ENCODE measurements around the gene OTOG. TPM values are rescaled to one million over a fixed set of nuclear protein-coding genes. Genes with fewer than 3 reads are reported as not detected.
"Not testable (repeated sequence)": the region's sequence is repeated elsewhere in the genome, so short reads cannot be mapped to it uniquely, and the experiment has no call there.

Gene OTOG
- total RNA-seq, 2 experiments from 2014 or later, result not detected

- H3K27me3 Mint-ChIP-seq, result peaks cover 17% of the 10 kb centered on the region
Measured at GRCh38 chr11:17613983-17614382, 66.9 kb downstream of the OTOG start.

DNA sequence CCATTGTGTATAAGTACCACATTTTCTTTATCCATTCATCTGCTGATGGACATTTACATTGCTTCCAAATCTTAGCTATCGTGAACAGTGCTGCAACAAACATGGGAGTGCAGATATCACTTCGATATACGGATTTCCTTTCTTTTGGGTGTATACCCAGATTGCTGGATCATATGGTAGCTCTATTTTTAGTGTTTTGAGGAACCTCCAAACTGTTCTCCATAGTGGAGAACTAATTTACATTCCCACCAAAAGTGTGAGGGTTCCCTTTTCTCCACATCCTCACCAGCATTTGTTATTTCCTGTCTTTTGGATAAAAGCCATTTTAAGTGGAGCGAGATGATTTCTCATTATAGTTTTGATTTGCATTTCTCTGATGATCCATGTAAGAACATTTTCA lies 75.7 kb downstream of the OTOG start:
- POLR2A ChIA-PET; H3K4me1 Mint-ChIP-seq (ENCODE audit: low read depth); H3K4me1 ChIP-seq (ENCODE audit: insufficient read depth, low read length); DNase-seq; H3K4me3 ChIP-seq (ENCODE audit: low read length); H3K9me3 ChIP-seq (ENCODE audit: control insufficient read depth in 1 of 2, insufficient read depth in 1 of 2, low read length in 2 of 2); H3K4me3 Mint-ChIP-seq; ATAC-seq (ENCODE audit: poor library complexity); intact Hi-C loops (cut with DNase I, micrococcal nuclease); CTCF ChIA-PET; H3K27ac Mint-ChIP-seq; H3K36me3 Mint-ChIP-seq (ENCODE audit: low read depth); H3K27ac ChIP-seq (ENCODE audit: low read depth in 1 of 2, low read length in 2 of 2); H3K36me3 ChIP-seq (ENCODE audit: insufficient read depth, low read length): not testable (repeated sequence)
- peaks cover 0 to 15% of the 10 kb centered on the region in 2 experiments for H3K27me3 ChIP-seq (ENCODE audit: control insufficient read depth in 1 of 2, insufficient read depth in 2 of 2, low read length in 2 of 2)
- Mint-ChIP-seq H3K27me3 (peaks cover 48% of the 10 kb centered on the region), H3K9me3 (peaks cover 20% of the 10 kb centered on the region)

More at GRCh38 chr11:17613983-17614382, 66.9 kb downstream of the OTOG start:
- Histone ChIP-seq H3K4me1 (ENCODE audit: insufficient read depth, low read length) (no peaks in the 10 kb centered on the region), H3K9me3 (ENCODE audit: control insufficient read depth in 1 of 2, insufficient read depth in 1 of 2, low read length in 2 of 2) (peaks cover 0 to 2% of the 10 kb centered on the region in 2 experiments), H3K4me3 (ENCODE audit: low read length) (no peak overlapping the region), H3K27ac (ENCODE audit: low read depth in 1 of 2, low read length in 2 of 2) (no peak overlapping the region), H3K27me3 (ENCODE audit: control insufficient read depth in 1 of 2, insufficient read depth in 2 of 2, low read length in 2 of 2) (peaks cover 0 to 2% of the 10 kb centered on the region in 2 experiments), H3K36me3 (ENCODE audit: insufficient read depth, low read length) (no peaks in the 10 kb centered on the region)
- no peak for TF ChIP-seq CTCF (IDR thresholded peaks at IDR 0.05)
- CTCF ChIA-PET, result no interaction called here
- DNase-seq, result no peak
- POLR2A ChIA-PET, result no interaction called here
- H3K4me3 Mint-ChIP-seq, result no peak overlapping the region
- no peak for ATAC-seq (ENCODE audit: poor library complexity)
- no peaks in the 10 kb centered on the region for H3K9me3 Mint-ChIP-seq
- intact Hi-C loops (cut with DNase I, micrococcal nuclease), result loop anchor here in 1 of 2 experiments (10.0 kb wide), 1 partner anchor 59 kb away; no protein-coding TSS in a partner anchor
- no peak overlapping the region for H3K27ac Mint-ChIP-seq
- H3K36me3 Mint-ChIP-seq (ENCODE audit: low read depth), result no peaks in the 10 kb centered on the region
- no peaks in the 10 kb centered on the region for H3K4me1 Mint-ChIP-seq (ENCODE audit: low read depth)

GRCh38 chr11:17629113-17629512 lies 82.1 kb downstream of the OTOG start:
- intact Hi-C loops (cut with DNase I, micrococcal nuclease), result no loop called here
- Mint-ChIP-seq H3K4me3 (no peak overlapping the region), H3K9me3 (no peaks in the 10 kb centered on the region), H3K27ac (no peak overlapping the region), H3K27me3 (peaks cover 48% of the 10 kb centered on the region), H3K4me1 (ENCODE audit: low read depth) (no peaks in the 10 kb centered on the region), H3K36me3 (ENCODE audit: low read depth) (no peaks in the 10 kb centered on the region)
- Histone ChIP-seq H3K27ac (ENCODE audit: low read depth in 1 of 2, low read length in 2 of 2) (no peak overlapping the region), H3K27me3 (ENCODE audit: control insufficient read depth in 1 of 2, insufficient read depth in 2 of 2, low read length in 2 of 2) (peaks cover 0 to 17% of the 10 kb centered on the region in 2 experiments), H3K9me3 (ENCODE audit: control insufficient read depth in 1 of 2, insufficient read depth in 1 of 2, low read length in 2 of 2) (no peaks in the 10 kb centered on the region), H3K4me3 (ENCODE audit: low read length) (no peak overlapping the region), H3K36me3 (ENCODE audit: insufficient read depth, low read length) (no peaks in the 10 kb centered on the region), H3K4me1 (ENCODE audit: insufficient read depth, low read length) (no peaks in the 10 kb centered on the region)
- no peak for ATAC-seq (ENCODE audit: poor library complexity)
- TF ChIP-seq CTCF (IDR thresholded peaks at IDR 0.05), result no peak
- ChIA-PET CTCF (no interaction called here), POLR2A (no interaction called here)
- DNase-seq, result no peak

- H3K27ac Mint-ChIP-seq, result no peak overlapping the region
- no peaks in the 10 kb centered on the region for H3K4me1 Mint-ChIP-seq (ENCODE audit: low read depth)
- H3K27ac ChIP-seq (ENCODE audit: low read depth in 1 of 2, low read length in 2 of 2), result no peak overlapping the region
- no peaks in the 10 kb centered on the region for H3K36me3 Mint-ChIP-seq (ENCODE audit: low read depth)
- DNase-seq (no peak), ATAC-seq (ENCODE audit: poor library complexity) (no peak)
- no peaks in the 10 kb centered on the region for H3K4me1 ChIP-seq (ENCODE audit: insufficient read depth, low read length)
- no peaks in the 10 kb centered on the region for H3K9me3 ChIP-seq (ENCODE audit: control insufficient read depth in 1 of 2, insufficient read depth in 1 of 2, low read length in 2 of 2)
- TF ChIP-seq CTCF (IDR thresholded peaks at IDR 0.05), result no peak
- H3K27me3 Mint-ChIP-seq, result peaks cover 44% of the 10 kb centered on the region
- H3K36me3 ChIP-seq (ENCODE audit: insufficient read depth, low read length), result no peaks in the 10 kb centered on the region
- ChIA-PET CTCF (interaction anchor here (1.0 kb wide), 1 partner anchor 90 kb away, joined by 3 read pairs; no protein-coding TSS in a partner anchor), POLR2A (no interaction called here)
- H3K9me3 Mint-ChIP-seq, result no peaks in the 10 kb centered on the region
- intact Hi-C loops (cut with DNase I, micrococcal nuclease), result no loop called here
- H3K4me3 ChIP-seq (ENCODE audit: low read length), result no peak overlapping the region
- H3K27me3 ChIP-seq (ENCODE audit: control insufficient read depth in 1 of 2, insufficient read depth in 2 of 2, low read length in 2 of 2), result peaks cover 0 to 6% of the 10 kb centered on the region in 2 experiments
- H3K4me3 Mint-ChIP-seq, result no peak overlapping the region
Measured at GRCh38 chr11:17630936-17631335, 83.9 kb downstream of the OTOG start.
